Measurements from ENCODE around the gene SPTBN5. TPM values are rescaled to one million over a fixed set of nuclear protein-coding genes. Genes with fewer than 3 reads are reported as not detected.

The SPTBN5 gene
- total RNA-seq, 1 experiment from 2014 or later, result 0.96 TPM

- no peak for ATAC-seq
- BruUV-seq (replicated peaks), result no TSS peak
- Histone ChIP-seq H4K20me1 (ENCODE audit: insufficient read depth) (no peaks in the 10 kb centered on the region), H3K4me1 (ENCODE audit: control insufficient read depth in 1 of 2, insufficient read depth in 2 of 2, low read length in 2 of 2) (no peaks in the 10 kb centered on the region; a peak in 1 of 4 replicates), H3K4me2 (ENCODE audit: low read length) (no peak overlapping the region), H3K9me2 (ENCODE audit: insufficient read depth) (no peaks in the 10 kb centered on the region), H3K27me3 (ENCODE audit: insufficient read depth, low read length) (no peaks in the 10 kb centered on the region), H3K79me2 (ENCODE audit: insufficient read depth, low read length) (no peaks in the 10 kb centered on the region), H3K4me3 (replicated peaks in 1 of 2; ENCODE audit: low read depth in 1 of 2, low read length in 2 of 2) (no peak overlapping the region), H3K9me3 (ENCODE audit: control insufficient read depth in 1 of 2, insufficient read depth in 1 of 2, low read depth in 1 of 2, low read length in 2 of 2) (no peaks in the 10 kb centered on the region), H2AFZ (ENCODE audit: low read depth, low read length, poor library complexity, severe bottlenecking) (no peak overlapping the region), H3K9ac (ENCODE audit: low read length) (no peak overlapping the region), H3K36me3 (ENCODE audit: control insufficient read depth in 1 of 2, insufficient read depth in 2 of 2, low read length in 2 of 2) (no peaks in the 10 kb centered on the region), H3K27ac (ENCODE audit: low read depth, low read length) (no peak overlapping the region)
- CTCF ChIA-PET, result no interaction called here
- intact Hi-C loops (cut with micrococcal nuclease), result no loop called here
- TF ChIP-seq ZNF274 (IDR thresholded peaks at IDR 0.05; ENCODE audit: low read depth, low read length), result no peak
- no peak for TF ChIP-seq ELF1 (IDR thresholded peaks at IDR 0.05; ENCODE audit: borderline replicate concordance, low read depth)
- no peak for TF ChIP-seq CBX3 (IDR thresholded peaks at IDR 0.05; ENCODE audit: low read depth)
- no peak for TF ChIP-seq TCF7L2 (IDR thresholded peaks at IDR 0.05; ENCODE audit: borderline replicate concordance, extremely low read depth, insufficient read depth, insufficient read length)
- TF ChIP-seq ZFX (IDR thresholded peaks at IDR 0.05), result no peak
- no peak for TF ChIP-seq SIN3A (IDR thresholded peaks at IDR 0.05; ENCODE audit: low read depth)
- no peak for TF ChIP-seq EZH2phosphoT487 (IDR thresholded peaks at IDR 0.05; ENCODE audit: borderline replicate concordance)
- POLR2A ChIA-PET, result no interaction called here
- DNase-seq (ENCODE audit: low read depth, low spot score), result no peak
- RAD21 ChIA-PET (ENCODE audit: low non-redundant PET in 1 of 2, low total read pairs in 2 of 2, uncharacterized antibody in 2 of 2, unreplicated experiment in 2 of 2), result no interaction called here
Measured at GRCh38 chr15:41877631-41878354, 16.1 kb downstream of the SPTBN5 start.

- BruUV-seq (replicated peaks), result no TSS peak
- intact Hi-C loops (cut with micrococcal nuclease), result no loop called here
- no peaks in the 10 kb centered on the region for H3K9me3 ChIP-seq (ENCODE audit: control insufficient read depth in 1 of 2, insufficient read depth in 1 of 2, low read depth in 1 of 2, low read length in 2 of 2)
- ChIA-PET RAD21 (ENCODE audit: low non-redundant PET in 1 of 2, low total read pairs in 2 of 2, uncharacterized antibody in 2 of 2, unreplicated experiment in 2 of 2) (no interaction called here), POLR2A (no interaction called here), CTCF (no interaction called here)
- H3K9ac ChIP-seq (ENCODE audit: low read length), result no peak overlapping the region
- H3K4me1 ChIP-seq (ENCODE audit: control insufficient read depth in 1 of 2, insufficient read depth in 2 of 2, low read length in 2 of 2), result peaks cover 0 to 8% of the 10 kb centered on the region in 2 experiments; a peak in 2 of 4 replicates
- ATAC-seq (no peak), DNase-seq (ENCODE audit: low read depth, low spot score) (no peak)
- TF ChIP-seq EZH2 (IDR thresholded peaks at IDR 0.05) (no peak), FOSL1 (IDR thresholded peaks at IDR 0.05; ENCODE audit: low read depth) (no peak), JUND (IDR thresholded peaks at IDR 0.05) (no peak), EGR1 (IDR thresholded peaks at IDR 0.05; ENCODE audit: low read depth) (no peak), ATF3 (IDR thresholded peaks at IDR 0.05) (no peak), POLR2AphosphoS5 (IDR thresholded peaks at IDR 0.05; ENCODE audit: low read depth, low read length) (no peak), CEBPB (IDR thresholded peaks at IDR 0.05; ENCODE audit: low read depth) (no peak), TCF7L2 (IDR thresholded peaks at IDR 0.05; ENCODE audit: borderline replicate concordance, extremely low read depth, insufficient read depth, insufficient read length) (no peak), YY1 (IDR thresholded peaks at IDR 0.05; ENCODE audit: extremely low read depth, insufficient replicate concordance, low read depth, low read length) (no peak), MAX (IDR thresholded peaks at IDR 0.05) (no peak), ZBTB33 (IDR thresholded peaks at IDR 0.05; ENCODE audit: extremely low read depth, insufficient replicate concordance, low read length) (no peak), RAD21 (IDR thresholded peaks at IDR 0.05; ENCODE audit: low read depth) (no peak), POLR2A (IDR thresholded peaks at IDR 0.05; ENCODE audit: borderline replicate concordance, extremely low read depth, insufficient read depth, insufficient read length) (no peak), SIN3A (IDR thresholded peaks at IDR 0.05; ENCODE audit: low read depth) (no peak), EZH2phosphoT487 (IDR thresholded peaks at IDR 0.05; ENCODE audit: borderline replicate concordance) (no peak), CBX3 (IDR thresholded peaks at IDR 0.05; ENCODE audit: low read depth) (no peak), ZFX (IDR thresholded peaks at IDR 0.05) (no peak), ZNF274 (IDR thresholded peaks at IDR 0.05; ENCODE audit: low read depth, low read length) (no peak)
- no peaks in the 10 kb centered on the region for H4K20me1 ChIP-seq (ENCODE audit: insufficient read depth)
- no peak overlapping the region for H3K4me2 ChIP-seq (ENCODE audit: low read length)
- H3K27ac ChIP-seq (ENCODE audit: low read depth, low read length), result no peak overlapping the region
- no peaks in the 10 kb centered on the region for H3K9me2 ChIP-seq (ENCODE audit: insufficient read depth)
- H3K79me2 ChIP-seq (ENCODE audit: insufficient read depth, low read length), result no peaks in the 10 kb centered on the region
- no peaks in the 10 kb centered on the region for H3K36me3 ChIP-seq (ENCODE audit: control insufficient read depth in 1 of 2, insufficient read depth in 2 of 2, low read length in 2 of 2)
- H3K27me3 ChIP-seq (ENCODE audit: insufficient read depth, low read length), result no peaks in the 10 kb centered on the region
- H3K4me3 ChIP-seq (replicated peaks in 1 of 2; ENCODE audit: low read depth in 1 of 2, low read length in 2 of 2), result no peak overlapping the region
- H2AFZ ChIP-seq (ENCODE audit: low read depth, low read length, poor library complexity, severe bottlenecking), result no peak overlapping the region
Measured at GRCh38 chr15:41876689-41877088, 17.2 kb downstream of the SPTBN5 start.

Measured in HCT116 (cell line).